ENCODE results near the gene BIN1. TPM values are rescaled to one million over a fixed set of nuclear protein-coding genes. Genes with fewer than 3 reads are reported as not detected.
"Not testable (repeated sequence)": the region's sequence is repeated elsewhere in the genome, so short reads cannot be mapped to it uniquely, and the experiment has no call there.

Gene BIN1
- total RNA-seq, 1 donor = 43.9 TPM

DNA sequence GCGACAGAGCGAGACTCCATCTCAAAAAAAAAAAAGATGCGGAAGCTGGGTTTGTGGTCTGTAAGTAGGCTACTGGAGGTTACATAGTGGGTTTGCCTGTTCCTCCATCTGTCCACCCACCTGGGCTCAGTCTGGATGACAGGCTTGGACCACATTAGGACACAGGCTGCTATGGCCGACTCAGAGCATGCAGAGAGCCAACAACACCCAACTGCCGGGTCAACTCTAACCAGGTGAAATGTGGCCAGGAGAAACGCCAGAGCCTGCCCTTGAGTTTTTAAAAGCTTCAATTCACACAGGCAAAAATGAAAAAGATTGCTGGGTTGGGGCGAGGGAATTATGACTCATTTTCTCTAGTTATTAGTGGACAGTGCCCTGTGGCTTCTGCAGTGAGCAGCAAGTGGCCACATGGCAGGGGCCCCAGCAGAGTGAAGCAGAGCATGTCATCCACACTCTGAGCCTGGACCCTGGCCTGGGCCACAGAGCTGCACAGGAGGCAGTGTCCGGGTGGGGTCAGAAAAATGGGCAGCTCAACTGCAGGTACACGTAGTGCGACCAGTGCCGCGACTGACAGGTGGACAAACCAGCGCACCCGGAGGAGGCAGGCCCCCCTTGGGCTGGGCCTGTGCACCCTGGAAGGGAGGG lies 67.4 kb downstream of the BIN1 start:
- Histone ChIP-seq H3K4me1 (ENCODE audit: insufficient read depth, low read length) (no peaks in the 10 kb centered on the region), H3K9me3 (ENCODE audit: low read depth, low read length) (no peaks in the 10 kb centered on the region), H3K4me3 (ENCODE audit: low read length) (no peak overlapping the region), H3K27me3 (ENCODE audit: insufficient read depth, low read length) (no peaks in the 10 kb centered on the region)

DNA sequence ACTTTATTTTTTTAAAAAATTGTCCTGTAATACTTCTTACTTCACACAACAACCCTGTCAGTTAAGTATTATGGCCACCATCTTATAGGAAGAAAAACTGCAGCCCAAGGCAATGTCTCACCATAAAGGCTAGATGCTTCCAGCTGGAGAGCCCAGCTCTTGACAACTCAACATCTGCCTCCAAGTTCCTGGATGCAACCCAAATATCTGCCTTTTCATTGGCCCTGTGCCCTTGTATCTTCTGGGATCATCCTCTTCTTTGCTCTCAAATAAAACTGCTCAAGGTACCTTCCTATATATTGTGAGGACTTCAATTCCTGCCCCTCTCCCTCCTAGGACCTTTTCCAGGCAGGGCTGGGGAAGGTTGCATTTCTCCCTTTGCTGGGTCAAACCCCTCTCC lies 69.5 kb downstream of the BIN1 start:
- H3K27me3 ChIP-seq (ENCODE audit: insufficient read depth, low read length) = no peaks in the 10 kb centered on the region
- no peaks in the 10 kb centered on the region for H3K4me1 ChIP-seq (ENCODE audit: insufficient read depth, low read length)
- H3K9me3 ChIP-seq (ENCODE audit: low read depth, low read length) = no peaks in the 10 kb centered on the region
- H3K4me3 ChIP-seq (ENCODE audit: low read length) = no peak overlapping the region

DNA sequence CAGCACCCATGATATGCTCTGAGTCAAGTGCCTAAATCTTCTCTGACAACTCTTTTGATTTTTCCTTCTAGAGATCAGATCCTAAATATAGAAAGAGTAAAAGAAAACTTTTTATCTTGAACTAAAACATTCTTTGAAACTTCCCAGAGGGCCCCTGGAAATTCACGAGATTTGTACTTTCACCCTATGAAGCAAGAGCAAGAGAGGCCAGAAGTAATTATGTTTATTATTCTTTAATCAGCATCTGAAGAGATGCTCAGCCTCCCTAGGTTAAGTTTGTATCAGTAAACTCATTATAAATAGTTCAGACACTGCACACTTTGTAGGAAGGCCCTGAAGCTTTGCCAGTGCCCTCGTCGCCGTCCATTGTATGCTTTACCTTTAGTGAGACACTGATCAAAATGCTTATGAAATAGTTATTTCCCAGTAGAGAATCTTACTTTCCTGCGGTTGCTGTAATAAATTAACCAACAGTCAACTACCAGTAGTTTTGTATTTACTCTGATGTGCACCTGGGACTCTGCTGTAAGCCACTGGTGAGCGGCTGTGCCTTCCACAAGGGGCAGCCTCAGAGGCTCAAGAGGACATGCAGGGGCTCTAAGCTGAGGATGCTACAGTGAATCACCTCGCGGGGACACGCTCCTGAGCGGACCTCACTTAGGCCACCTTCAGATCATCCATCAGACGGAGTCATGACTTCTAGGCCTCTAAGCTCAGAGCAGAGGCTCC lies 71.9 kb downstream of the BIN1 start:
- Histone ChIP-seq H3K9me3 (ENCODE audit: low read depth, low read length) (no peaks in the 10 kb centered on the region), H3K27me3 (ENCODE audit: insufficient read depth, low read length) (peaks cover under 1% of the 10 kb centered on the region), H3K4me3 (ENCODE audit: low read length) (no peak overlapping the region), H3K4me1 (ENCODE audit: insufficient read depth, low read length) (no peaks in the 10 kb centered on the region)

DNA sequence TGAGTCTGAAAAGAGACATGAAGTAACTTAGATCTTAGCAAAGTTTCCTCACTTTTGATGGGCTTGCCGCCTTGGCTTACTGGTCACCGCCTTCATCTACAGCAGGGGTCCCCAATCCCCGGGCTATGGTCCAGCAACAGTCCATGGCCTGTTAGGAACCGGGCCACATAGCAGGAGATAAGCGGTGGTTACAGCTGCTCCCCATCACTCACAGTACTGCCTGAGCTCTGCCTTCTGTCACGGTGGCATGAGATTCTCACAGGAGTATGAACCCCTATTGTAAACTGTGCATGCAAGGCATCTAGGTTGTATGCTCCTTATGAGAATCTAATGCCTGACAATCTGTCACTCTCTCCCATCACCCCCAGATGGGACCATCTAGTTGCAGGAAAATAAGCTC lies 72.9 kb downstream of the BIN1 start:
- Histone ChIP-seq H3K4me3 (ENCODE audit: low read length) (no peak overlapping the region), H3K9me3 (ENCODE audit: low read depth, low read length) (no peaks in the 10 kb centered on the region), H3K27me3 (ENCODE audit: insufficient read depth, low read length) (peaks cover 5% of the 10 kb centered on the region), H3K4me1 (ENCODE audit: insufficient read depth, low read length) (no peaks in the 10 kb centered on the region)

GRCh38 chr2:127032621-127033020 lies 74.3 kb downstream of the BIN1 start:
- H3K27me3 ChIP-seq (ENCODE audit: insufficient read depth, low read length) = peaks cover 9% of the 10 kb centered on the region

DNA sequence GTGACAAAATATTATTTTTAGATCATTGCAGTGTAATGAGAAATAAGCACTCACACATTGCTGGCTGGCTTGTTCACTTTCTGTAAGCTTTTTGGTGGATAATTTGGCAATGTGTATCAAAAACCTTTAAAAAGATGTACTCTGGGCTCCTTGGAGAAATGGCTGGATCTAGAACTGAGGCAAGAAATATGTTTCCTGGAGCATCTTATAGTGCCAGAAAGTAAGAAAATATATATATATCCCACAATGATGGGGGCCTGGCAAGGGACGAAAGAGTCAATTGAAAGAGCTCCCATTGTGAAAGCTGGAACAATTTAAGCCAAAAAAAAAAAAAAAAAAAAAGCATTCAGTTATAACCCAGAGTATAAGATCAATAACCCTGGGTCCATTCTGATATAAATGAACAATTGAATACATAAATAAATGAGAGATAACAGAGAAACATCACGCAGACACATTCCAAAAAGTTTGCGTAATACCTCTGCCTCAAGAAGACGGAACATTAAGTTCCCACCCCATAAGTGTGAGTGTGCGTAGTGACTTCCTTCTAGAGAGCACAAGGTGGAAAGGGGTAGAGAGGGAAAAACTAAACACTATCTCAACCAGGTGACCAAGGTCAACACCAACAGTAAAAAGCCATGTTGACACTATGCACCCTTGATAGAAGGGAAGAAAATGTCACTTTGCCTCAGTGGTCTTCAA lies 77.5 kb downstream of the BIN1 start:
- Histone ChIP-seq H3K9me3 (ENCODE audit: low read depth, low read length) (no peaks in the 10 kb centered on the region), H3K4me1 (ENCODE audit: insufficient read depth, low read length) (peaks cover 13% of the 10 kb centered on the region), H3K27me3 (ENCODE audit: insufficient read depth, low read length) (peaks cover 37% of the 10 kb centered on the region), H3K4me3 (ENCODE audit: low read length) (no peak overlapping the region)

More at GRCh38 chr2:127032621-127033020, 74.3 kb downstream of the BIN1 start:
- H3K9me3 ChIP-seq (ENCODE audit: low read depth, low read length) = no peaks in the 10 kb centered on the region
- no peaks in the 10 kb centered on the region for H3K4me1 ChIP-seq (ENCODE audit: insufficient read depth, low read length)
- no peak overlapping the region for H3K4me3 ChIP-seq (ENCODE audit: low read length)

GRCh38 chr2:127028745-127029144 lies 78.2 kb downstream of the BIN1 start:
- peaks cover 13% of the 10 kb centered on the region for H3K4me1 ChIP-seq (ENCODE audit: insufficient read depth, low read length)
- H3K9me3 ChIP-seq (ENCODE audit: low read depth, low read length); H3K4me3 ChIP-seq (ENCODE audit: low read length): not testable (repeated sequence)
- H3K27me3 ChIP-seq (ENCODE audit: insufficient read depth, low read length) = peaks cover 40% of the 10 kb centered on the region

- Histone ChIP-seq H3K9me3 (ENCODE audit: low read depth, low read length) (no peaks in the 10 kb centered on the region), H3K4me1 (ENCODE audit: insufficient read depth, low read length) (peaks cover 13% of the 10 kb centered on the region), H3K4me3 (ENCODE audit: low read length) (no peak overlapping the region), H3K27me3 (ENCODE audit: insufficient read depth, low read length) (peaks cover 40% of the 10 kb centered on the region)
These were observed 79.2 kb downstream of the BIN1 start for GRCh38 chr2:127027715-127028114.

GRCh38 chr2:127025359-127026166 lies 81.4 kb downstream of the BIN1 start:
- H3K27me3 ChIP-seq (ENCODE audit: insufficient read depth, low read length) = peaks cover 40% of the 10 kb centered on the region
- H3K9me3 ChIP-seq (ENCODE audit: low read depth, low read length) = no peaks in the 10 kb centered on the region
- peaks cover 13% of the 10 kb centered on the region for H3K4me1 ChIP-seq (ENCODE audit: insufficient read depth, low read length)
- H3K4me3 ChIP-seq (ENCODE audit: low read length) = peak overlapping the region; percentile 25

DNA sequence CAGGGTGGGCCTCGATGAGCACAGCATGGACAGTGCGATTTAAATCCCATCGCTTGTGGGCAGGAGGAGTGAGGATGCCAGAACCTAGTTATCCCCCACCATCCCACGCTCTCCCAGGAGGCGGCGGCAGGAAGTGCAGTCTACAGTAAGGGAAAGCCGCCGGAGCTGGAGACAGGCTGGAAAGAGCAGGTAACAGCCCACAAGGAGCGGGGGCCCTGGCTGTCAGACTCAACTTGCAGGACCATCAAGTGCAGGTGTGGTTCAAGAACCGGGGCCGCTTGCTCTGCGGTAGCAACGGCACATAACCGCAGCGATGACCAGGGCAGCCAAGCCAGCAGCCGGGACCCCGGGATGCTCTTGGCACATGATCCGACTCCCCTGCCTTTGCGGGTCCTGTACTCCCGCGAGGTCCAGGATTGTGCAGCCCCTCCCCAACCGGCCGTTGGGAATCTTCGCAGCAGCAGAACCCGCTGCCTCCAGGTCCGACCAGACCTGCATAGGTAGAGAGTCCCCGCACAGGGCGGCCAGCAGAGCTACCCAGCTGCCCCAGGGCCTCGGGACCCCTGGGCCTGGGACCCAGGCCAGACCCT lies 82.1 kb downstream of the BIN1 start:
- no peak overlapping the region for H3K4me3 ChIP-seq (ENCODE audit: low read length)

DNA sequence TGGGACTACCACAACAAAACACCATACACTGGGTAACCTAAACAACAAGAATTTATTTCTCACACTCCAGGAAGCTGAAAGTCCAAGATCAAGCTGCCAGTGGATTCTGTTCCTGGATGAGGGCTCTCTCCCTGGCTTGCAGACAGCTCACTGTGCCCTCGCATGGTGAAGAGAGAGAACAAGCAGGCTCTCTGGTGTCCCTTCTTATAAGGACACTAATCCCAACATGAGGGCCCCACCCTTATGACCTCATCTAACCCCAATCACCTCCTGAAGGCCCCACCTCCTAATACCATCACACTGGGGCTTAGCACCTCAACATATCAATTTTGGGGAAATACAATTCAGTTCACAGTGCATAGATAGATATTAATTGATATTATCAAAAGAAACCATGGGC lies 83.5 kb downstream of the BIN1 start:
- H3K4me3 ChIP-seq (ENCODE audit: low read length) = no peak overlapping the region
- H3K27me3 ChIP-seq (ENCODE audit: insufficient read depth, low read length) = peaks cover 35% of the 10 kb centered on the region
- peaks cover 13% of the 10 kb centered on the region for H3K4me1 ChIP-seq (ENCODE audit: insufficient read depth, low read length)
- no peaks in the 10 kb centered on the region for H3K9me3 ChIP-seq (ENCODE audit: low read depth, low read length)

More for the DNA sequence above, 82.1 kb downstream of the BIN1 start:
- Histone ChIP-seq H3K27me3 (ENCODE audit: insufficient read depth, low read length) (peaks cover 38% of the 10 kb centered on the region), H3K9me3 (ENCODE audit: low read depth, low read length) (no peaks in the 10 kb centered on the region), H3K4me1 (ENCODE audit: insufficient read depth, low read length) (peaks cover 13% of the 10 kb centered on the region)

DNA sequence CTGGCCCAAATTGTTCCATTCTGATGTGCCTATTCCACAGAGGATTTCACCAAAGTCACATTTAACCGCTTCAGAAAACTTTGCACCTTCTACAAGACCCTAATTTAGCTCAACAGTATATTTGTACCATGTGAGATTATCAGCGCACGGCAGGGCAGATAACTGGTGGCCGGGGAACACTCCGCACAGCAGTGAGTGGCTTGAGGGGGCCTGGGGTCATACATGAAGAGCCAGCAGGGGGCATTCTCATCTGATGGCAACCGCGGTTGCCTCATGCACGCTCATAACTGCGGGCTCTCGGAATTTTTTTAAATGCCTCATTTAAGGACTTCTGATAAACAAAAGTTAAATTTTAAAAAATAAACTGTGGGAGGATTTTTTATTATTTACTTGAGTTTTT lies 84.1 kb downstream of the BIN1 start:
- no peaks in the 10 kb centered on the region for H3K9me3 ChIP-seq (ENCODE audit: low read depth, low read length)
- H3K4me3 ChIP-seq (ENCODE audit: low read length) = no peak overlapping the region
- H3K27me3 ChIP-seq (ENCODE audit: insufficient read depth, low read length) = peaks cover 32% of the 10 kb centered on the region
- H3K4me1 ChIP-seq (ENCODE audit: insufficient read depth, low read length) = peaks cover 13% of the 10 kb centered on the region

DNA sequence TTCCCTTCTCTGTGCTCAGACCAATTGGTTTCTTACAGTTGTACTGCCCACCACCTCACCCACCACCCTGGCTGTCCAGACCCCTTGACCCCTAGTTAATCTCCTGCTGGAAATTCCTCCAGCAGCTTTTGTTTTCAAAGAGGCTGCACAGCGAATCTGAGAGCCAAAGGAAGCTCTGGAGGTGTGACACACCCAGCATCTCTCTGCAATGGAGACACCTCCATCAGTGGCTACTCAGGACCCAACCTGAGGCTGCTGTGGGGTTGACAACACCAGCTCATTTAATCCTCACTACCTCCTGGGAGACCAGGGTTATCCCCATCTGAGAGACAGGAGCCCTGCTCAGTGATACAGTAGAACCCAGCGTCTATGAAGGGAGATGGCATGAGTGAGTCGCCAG lies 86.4 kb downstream of the BIN1 start:
- H3K4me3 ChIP-seq (ENCODE audit: low read length) = no peak overlapping the region
- peaks cover 12% of the 10 kb centered on the region for H3K27me3 ChIP-seq (ENCODE audit: insufficient read depth, low read length)
- H3K9me3 ChIP-seq (ENCODE audit: low read depth, low read length) = no peaks in the 10 kb centered on the region
- peaks cover 6% of the 10 kb centered on the region for H3K4me1 ChIP-seq (ENCODE audit: insufficient read depth, low read length)

GRCh38 chr2:127017548-127017947 lies 89.4 kb downstream of the BIN1 start:
- Histone ChIP-seq H3K9me3 (ENCODE audit: low read depth, low read length) (no peaks in the 10 kb centered on the region), H3K27me3 (ENCODE audit: insufficient read depth, low read length) (no peaks in the 10 kb centered on the region), H3K4me3 (ENCODE audit: low read length) (no peak overlapping the region), H3K4me1 (ENCODE audit: insufficient read depth, low read length) (peaks cover 5% of the 10 kb centered on the region)

All from mononuclear cell (primary cell).